H1 (cell line): Measurements from ENCODE around the gene PREX1. TPM values are rescaled to one million over a fixed set of nuclear protein-coding genes. Genes with fewer than 3 reads are reported as not detected.

Experiments used
- CTCF ChIA-PET: fragments of 300-600 bp; sonication (Branson Sonifier 250); formaldehyde crosslinking; loops from one replicate; lab custom pipeline; 2021; ENCODE audit not compliant: partially characterized antibody; lab: Charles Lee
- POLR2A ChIA-PET: fragments of 300-600 bp; sonication (Branson Sonifier 250); formaldehyde crosslinking; loops from one replicate; lab custom pipeline; 2021; ENCODE audit warnings: inconsistent platforms; ENCODE audit not compliant: partially characterized antibody; lab: Charles Lee
- DNase-seq, 2 experiments: peaks; one replicate each; pipeline versions ENCODE4 v3.0.0 to v3.0.0-alpha.2; 2010 to 2022; ENCODE audit warnings: low spot score in 2 of 2, low read depth in 1 of 2, mixed read lengths in 1 of 2
- FAIRE-seq: peaks from 2 replicates; lab custom pipeline; 2011; peaks lifted over from hg19 to GRCh38; lab: Jason Lieb, UNC
- H2AFZ ChIP-seq: 2 replicates; pipeline ENCODE4 v1.8.1; 2012; ENCODE audit warnings: low read length, inconsistent platforms
- H2AK5ac ChIP-seq: 2 replicates; pipeline ENCODE4 v1.6.1; 2013; ENCODE audit warnings: low read depth, low read length
- H2BK120ac ChIP-seq: replicated peaks from 2 replicates; pipeline ENCODE3; 2013; ENCODE audit warnings: low read depth, low read length, inconsistent platforms
- H2BK12ac ChIP-seq: 2 replicates; pipeline ENCODE4 v1.6.1; 2013; ENCODE audit warnings: low read depth, low read length
- H2BK15ac ChIP-seq: 2 replicates; pipeline ENCODE4 v1.6.1; 2013; ENCODE audit warnings: low read length
- H2BK20ac ChIP-seq: 2 replicates; pipeline ENCODE4 v1.6.1; 2013; ENCODE audit warnings: low read length
- H2BK5ac ChIP-seq: 2 replicates; pipeline ENCODE4 v1.6.1; 2013; ENCODE audit warnings: low read depth, low read length
- H3K14ac ChIP-seq: 2 replicates; pipeline ENCODE4 v1.6.1; 2013; ENCODE audit warnings: inconsistent platforms; ENCODE audit not compliant: insufficient read length
- H3K18ac ChIP-seq: 2 replicates; pipeline ENCODE4 v1.6.1; 2013; ENCODE audit warnings: low read length; ENCODE audit errors: extremely low read depth
- H3K23ac ChIP-seq: 2 replicates; pipeline ENCODE4 v1.6.1; 2013; ENCODE audit warnings: inconsistent platforms; ENCODE audit not compliant: insufficient read length
- H3K23me2 ChIP-seq: 2 replicates; pipeline ENCODE4 v1.6.1; 2013; ENCODE audit warnings: low read depth, low read length
- H3K27ac ChIP-seq: 2 replicates; pipeline ENCODE4 v1.6.1; 2011; ENCODE audit warnings: low read depth, low read length, inconsistent platforms
- H3K27me3 ChIP-seq, 4 experiments: replicated peaks in 1 of 4; 1 replicate in 1 of 4; 2 replicates in 3 of 4; pipeline versions ENCODE4 v1.6.1 to v1.8.1; 2011 to 2013; ENCODE audit warnings: low read length in 3 of 4, mild to moderate bottlenecking in 3 of 4, inconsistent platforms in 2 of 4, mixed read lengths in 2 of 4, moderate library complexity in 1 of 4; ENCODE audit not compliant: control insufficient read depth in 3 of 4, insufficient read depth in 3 of 4; ENCODE audit errors: extremely low read depth in 1 of 4
- H3K36me3 ChIP-seq, 4 experiments: 2 replicates each; pipeline versions ENCODE4 v1.6.1 to v1.8.1; 2011 to 2013; ENCODE audit warnings: mild to moderate bottlenecking in 4 of 4, low read length in 3 of 4, moderate library complexity in 2 of 4, control low read depth in 1 of 4, inconsistent platforms in 1 of 4; ENCODE audit not compliant: insufficient read depth in 4 of 4, control insufficient read depth in 2 of 4
- H3K4ac ChIP-seq: replicated peaks from 2 replicates; pipeline ENCODE3; 2013; ENCODE audit warnings: low read length, low read depth, mixed read lengths, inconsistent platforms; ENCODE audit not compliant: insufficient read length
- H3K4me1 ChIP-seq, 4 experiments: replicated peaks in 1 of 4; 1 replicate in 1 of 4; 2 replicates in 3 of 4; pipeline versions ENCODE4 v1.6.1 to v1.8.1; 2011 to 2013; ENCODE audit warnings: low read length in 3 of 4, inconsistent platforms in 2 of 4, mixed read lengths in 1 of 4; ENCODE audit not compliant: insufficient read depth in 4 of 4, control insufficient read depth in 3 of 4
- H3K4me2 ChIP-seq, 2 experiments: 2 replicates each; pipeline versions ENCODE4 v1.6.1 to v1.8.1; 2011 to 2013; ENCODE audit warnings: low read depth in 2 of 2, low read length in 2 of 2, control low read depth in 1 of 2, inconsistent platforms in 1 of 2, mild to moderate bottlenecking in 1 of 2; ENCODE audit not compliant: insufficient read depth in 1 of 2
- H3K4me3 ChIP-seq, 4 experiments: fragments of 200-600, 300-600 bp in 1 of 4; sonication (generic), shearing (Covaris generic), sonication (Bioruptor Twin) in 1 of 4; 2 replicates each; pipeline versions ENCODE4 v1.5.1 to v1.8.1; 2011 to 2016; ENCODE audit warnings: low read length in 4 of 4, low read depth in 3 of 4, control low read depth in 2 of 4, inconsistent platforms in 2 of 4, mild to moderate bottlenecking in 2 of 4, mixed read lengths in 1 of 4, moderate library complexity in 1 of 4; ENCODE audit not compliant: insufficient read depth in 2 of 4; ENCODE audit errors: extremely low read depth in 1 of 4
- H3K56ac ChIP-seq: replicated peaks from 2 replicates; pipeline ENCODE3; 2013; ENCODE audit warnings: low read depth, mild to moderate bottlenecking, mixed read lengths, low read length, inconsistent platforms; ENCODE audit not compliant: insufficient read length
- H3K79me1 ChIP-seq: 2 replicates; pipeline ENCODE4 v1.6.1; 2013; ENCODE audit warnings: low read depth, low read length, control low read depth
- H3K79me2 ChIP-seq, 2 experiments: 2 replicates each; pipeline versions ENCODE4 v1.6.1 to v1.8.1; 2012 to 2013; ENCODE audit warnings: low read length in 2 of 2, mild to moderate bottlenecking in 2 of 2, inconsistent platforms in 1 of 2; ENCODE audit not compliant: insufficient read depth in 2 of 2, control insufficient read depth in 1 of 2
- H3K9ac ChIP-seq, 4 experiments: replicated peaks in 1 of 4; 1 replicate in 1 of 4; 2 replicates in 3 of 4; pipeline versions ENCODE4 v1.6.1 to v1.8.1; 2011 to 2013; ENCODE audit warnings: low read depth in 3 of 4, low read length in 3 of 4, control low read depth in 2 of 4, mild to moderate bottlenecking in 2 of 4, moderate library complexity in 2 of 4, inconsistent platforms in 1 of 4; ENCODE audit errors: extremely low read depth in 1 of 4
- H3K9me3 ChIP-seq, 2 experiments: 2 replicates each; pipeline versions ENCODE4 v1.6.1 to v1.8.1; 2012 to 2013; ENCODE audit warnings: mild to moderate bottlenecking in 2 of 2, moderate library complexity in 2 of 2, control low read depth in 1 of 2, inconsistent platforms in 1 of 2, low read depth in 1 of 2, low read length in 1 of 2, mixed read lengths in 1 of 2; ENCODE audit not compliant: insufficient read depth in 2 of 2
- H4K20me1 ChIP-seq, 2 experiments: replicated peaks in 1 of 2; 2 replicates each; pipeline versions ENCODE3 to v1.8.1; 2011 to 2013; ENCODE audit warnings: inconsistent platforms in 2 of 2, low read length in 2 of 2, mild to moderate bottlenecking in 1 of 2; ENCODE audit not compliant: insufficient read depth in 2 of 2, control insufficient read depth in 1 of 2
- H4K5ac ChIP-seq: 2 replicates; pipeline ENCODE4 v1.6.1; 2013; ENCODE audit warnings: low read length, low read depth, mixed read lengths, inconsistent platforms; ENCODE audit not compliant: insufficient read length
- H4K8ac ChIP-seq: 2 replicates; pipeline ENCODE4 v1.8.0; 2013; ENCODE audit warnings: mild to moderate bottlenecking, moderate library complexity, low read length, inconsistent platforms; ENCODE audit not compliant: insufficient read depth; ENCODE audit errors: extremely low read depth
- H4K91ac ChIP-seq: replicated peaks from 2 replicates; pipeline ENCODE3; 2013; ENCODE audit warnings: low read length, mixed read lengths, inconsistent platforms; ENCODE audit not compliant: insufficient read length
- CTBP2 ChIP-seq: IDR thresholded peaks from 2 replicates; pipeline ENCODE4 v1.7.0; 2011; ENCODE audit warnings: borderline replicate concordance, mild to moderate bottlenecking, moderate library complexity, mixed read lengths, low read length; ENCODE audit not compliant: insufficient read depth, insufficient read length
- EP300 ChIP-seq, 2 experiments: IDR thresholded peaks; 1 replicate in 1 of 2; 2 replicates in 1 of 2; pipeline ENCODE4 v1.6.1; 2011 to 2012; ENCODE audit warnings: low read depth in 2 of 2, low read length in 2 of 2, mild to moderate bottlenecking in 2 of 2, borderline replicate concordance in 1 of 2, inconsistent platforms in 1 of 2, moderate library complexity in 1 of 2
- HDAC2 ChIP-seq, 2 experiments: fragments of 300-600 bp in 1 of 2; sonication (generic) in 1 of 2; IDR thresholded peaks; 2 replicates each; pipeline ENCODE4 v1.6.1; 2011 to 2012; ENCODE audit warnings: low read depth in 2 of 2, low read length in 2 of 2, mild to moderate bottlenecking in 2 of 2, moderate library complexity in 2 of 2, borderline replicate concordance in 1 of 2, inconsistent platforms in 1 of 2
- POLR2AphosphoS5 ChIP-seq: IDR thresholded peaks from 2 replicates; pipeline ENCODE4 v1.6.1; 2011; ENCODE audit warnings: low read depth, low read length
- POU5F1 ChIP-seq: IDR thresholded peaks from 2 replicates; pipeline ENCODE4 v1.6.1; 2011; ENCODE audit warnings: low read depth, mild to moderate bottlenecking, low read length, moderate library complexity
- SIN3A ChIP-seq, 2 experiments: IDR thresholded peaks in 1 of 2; conservative IDR thresholded peaks in 1 of 2; 2 replicates each; pipeline ENCODE4 v1.6.1; 2011 to 2012; ENCODE audit warnings: low read length in 2 of 2, improper control_type of control experiment in 1 of 2, low read depth in 1 of 2, mild to moderate bottlenecking in 1 of 2
- WGBS, 2 experiments: shearing (Covaris generic) in 1 of 2; methylation state at CpG; one replicate each; pipeline versions ENCODE4 v1.1.6 to v1.1.7; 2013 to 2015; ENCODE audit warnings: low lambda C conversion rate in 2 of 2, mixed read lengths in 2 of 2, inconsistent platforms in 1 of 2, low coverage in 1 of 2, missing lambda C conversion rate in 1 of 2; ENCODE audit not compliant: insufficient replicate concordance in 2 of 2, insufficient coverage in 1 of 2, insufficient read length in 1 of 2; ENCODE audit errors: extremely low coverage in 1 of 2, missing lambda C conversion rate in 1 of 2; 5-methylcytosine and 5-hydroxymethylcytosine counted together
- polyA plus RNA-seq, 7 experiments: library from polyadenylated mRNA; depleted of rRNA in 3 of 7; stranded (reverse) in 5 of 7; unstranded in 2 of 7; fragments of >200 nt in 5 of 7; fragments of 200-250 nt in 2 of 7; gene quantifications; 1 replicate in 5 of 7; 2 replicates in 1 of 7; 4 replicates in 1 of 7; pipeline versions ENCODE4 v1.2.1 to v1.2.3, GENCODE V29; 2011 to 2013; ENCODE audit warnings: missing spikeins in 2 of 7, mixed read lengths in 2 of 7
- total RNA-seq: library from RNA; stranded (reverse); fragmentation: NEBNext Ultra II Directional; extraction: Animal tissue kit (Norgen Biotek cat#: 25700); gene quantifications from 2 replicates; pipeline ENCODE4 v1.2.1, GENCODE V29; 2021
- TF ChIP-seq, protein P1 (sequence below): IDR thresholded peaks from 2 replicates; pipeline ENCODE4 v1.6.1; 2012; ENCODE audit warnings: inconsistent platforms

The PREX1 gene
- total and polyA plus RNA-seq, 2 of the 8 experiments (the other 6 are each of a cell fraction or from before 2014, with no cell fraction given) = 10.7 to 12.8 TPM

DNA sequence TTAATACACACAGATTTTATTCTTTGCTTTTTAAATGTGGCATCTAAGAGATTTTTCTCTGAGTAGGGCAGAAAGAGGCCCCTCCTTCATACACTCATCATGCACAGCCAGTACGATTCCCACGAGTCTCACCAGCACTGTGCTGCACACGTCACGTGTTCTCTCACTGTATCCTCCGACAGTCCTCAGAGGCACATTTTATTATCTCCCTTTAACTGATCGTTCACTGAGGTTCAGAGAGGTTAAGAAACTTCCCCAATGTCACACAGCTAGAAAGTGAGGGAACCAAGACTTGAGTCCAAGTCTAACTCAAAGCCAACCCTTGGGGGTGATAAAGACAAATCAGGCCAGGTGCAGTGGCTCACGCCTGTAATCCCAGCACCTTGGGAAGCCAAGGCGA is 142.5 kb downstream of the PREX1 start:
- TF ChIP-seq SIN3A (conservative IDR thresholded peaks at IDR 0.05 in 1 of 2, IDR thresholded peaks at IDR 0.05 in 1 of 2; ENCODE audit: low read depth in 1 of 2, low read length in 2 of 2) = no peak
- no peak for TF ChIP-seq HDAC2 (IDR thresholded peaks at IDR 0.05; ENCODE audit: borderline replicate concordance in 1 of 2, low read depth in 2 of 2, low read length in 2 of 2)
- TF ChIP-seq POU5F1 = no peak
- no peak for TF ChIP-seq EP300 (IDR thresholded peaks at IDR 0.05; ENCODE audit: borderline replicate concordance in 1 of 2, low read depth in 2 of 2, low read length in 2 of 2)
- TF ChIP-seq POLR2AphosphoS5 = no peak
- no peak for TF ChIP-seq CTBP2
- TF ChIP-seq, protein P1, sequence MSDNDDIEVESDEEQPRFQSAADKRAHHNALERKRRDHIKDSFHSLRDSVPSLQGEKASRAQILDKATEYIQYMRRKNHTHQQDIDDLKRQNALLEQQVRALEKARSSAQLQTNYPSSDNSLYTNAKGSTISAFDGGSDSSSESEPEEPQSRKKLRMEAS = no peak
- H3K56ac ChIP-seq = no peak overlapping the region

More for the DNA sequence above, 142.5 kb downstream of the PREX1 start:
- no peak overlapping the region for H4K8ac ChIP-seq
- H3K9ac ChIP-seq = no peak overlapping the region
- H3K14ac ChIP-seq = no peak overlapping the region
- H4K5ac ChIP-seq = no peak overlapping the region
- H3K27ac ChIP-seq = no peak overlapping the region
- ChIA-PET CTCF (interaction anchor here (0.7 to 1.6 kb wide), 4 partner anchors 9 to 191 kb away, joined by 3 to 7 read pairs (median 4); no protein-coding TSS in a partner anchor), POLR2A (interaction anchor here (1.1 kb wide), 1 partner anchor 10 kb away, joined by 3 read pairs; no protein-coding TSS in a partner anchor)
- H2BK5ac ChIP-seq = no peak overlapping the region
- H3K23me2 ChIP-seq = no peaks in the 10 kb centered on the region; the same call in 1 of the 2 replicates
- DNase-seq (no peak), FAIRE-seq (no peak)
- no peaks in the 10 kb centered on the region for H3K27me3 ChIP-seq
- H3K36me3 ChIP-seq = no peaks in the 10 kb centered on the region
- no peak overlapping the region for H3K18ac ChIP-seq
- H3K9me3 ChIP-seq = no peaks in the 10 kb centered on the region
- H3K4me1 ChIP-seq = peaks cover 10 to 24% (median 15%) of the 10 kb centered on the region in 4 experiments
- no peak overlapping the region for H3K4me2 ChIP-seq
- H2AFZ ChIP-seq = no peak overlapping the region
- 88% methylated on average over 8 of the region's 8 CpGs; no CpG with 5 or more reads in 1 of the 2 experiments for WGBS, 2 experiments
- H3K4ac ChIP-seq = no peak overlapping the region
- no peak overlapping the region; the same call in 1 of the 2 replicates for H2AK5ac ChIP-seq
- no peak overlapping the region for H3K23ac ChIP-seq
- no peak overlapping the region for H3K4me3 ChIP-seq
- H2BK15ac ChIP-seq = no peak overlapping the region
- no peaks in the 10 kb centered on the region for H4K20me1 ChIP-seq
- H2BK12ac ChIP-seq = peak overlapping the region; percentile 84; the same call in 1 of the 2 replicates
- H2BK120ac ChIP-seq = no peak overlapping the region
- H2BK20ac ChIP-seq = no peak overlapping the region
- no peaks in the 10 kb centered on the region for H3K79me2 ChIP-seq
- H3K79me1 ChIP-seq = no peaks in the 10 kb centered on the region
- no peak overlapping the region for H4K91ac ChIP-seq
